Epithelial cell of esophagus (primary cell): Measurements from ENCODE around the gene CDKN2B-AS1.

ENCODE experiments used
- DNase-seq: peaks from one replicate; pipeline ENCODE4 v3.0.0; 2010; ENCODE audit warnings: low read depth
- H3K4me3 ChIP-seq: 2 replicates; pipeline ENCODE4 v1.5.1; 2011; ENCODE audit warnings: mild to moderate bottlenecking, low read length, control low read depth
- CTCF ChIP-seq: IDR thresholded peaks from 2 replicates; pipeline ENCODE4 v1.5.1; 2011; ENCODE audit warnings: low read depth, mild to moderate bottlenecking, low read length, control low read depth, inconsistent platforms; ENCODE audit not compliant: insufficient read depth; ENCODE audit errors: missing control alignments

CDKN2B-AS1 gene

GRCh38 chr9:21991072-21991959, 3.3 kb upstream of the CDKN2B-AS1 start:
- H3K4me3 ChIP-seq, result no peak overlapping the region
- no peak for DNase-seq
- TF ChIP-seq CTCF, result no peak

GRCh38 chr9:21993007-21993406, 1.6 kb upstream of the CDKN2B-AS1 start:
- no peak for TF ChIP-seq CTCF
- H3K4me3 ChIP-seq, result peak overlapping the region; percentile 74
- no peak for DNase-seq

- peak; percentile 53 for DNase-seq
- no peak for TF ChIP-seq CTCF
- H3K4me3 ChIP-seq, result peak within 1 kb of the TSS; percentile 74
Measured at GRCh38 chr9:21993893-21994555, 567 bp upstream of the CDKN2B-AS1 start, which contains the start of gene CDKN2A. Gene CDKN2A, minus strand, starts transcription at chr9:21994392.

- peak overlapping the region; percentile 74 for H3K4me3 ChIP-seq
- DNase-seq, result peak; percentile 73
- peak; percentile 2 for TF ChIP-seq CTCF
Measured at GRCh38 chr9:21995006-21995665, 545 bp downstream of the CDKN2B-AS1 start.

GRCh38 chr9:21995666-21996398, 1.2 kb downstream of the CDKN2B-AS1 start:
- DNase-seq, result peak; percentile 54

GRCh38 chr9:21996438-21996837, 1.8 kb downstream of the CDKN2B-AS1 start:
- DNase-seq, result no peak
- TF ChIP-seq CTCF, result no peak
- no peak overlapping the region for H3K4me3 ChIP-seq

More at GRCh38 chr9:21995666-21996398, 1.2 kb downstream of the CDKN2B-AS1 start:
- no peak for TF ChIP-seq CTCF
- H3K4me3 ChIP-seq, result peak overlapping the region; percentile 74
